IMR-90 (cell line): ENCODE measurements around the gene ZMIZ1. TPM values are rescaled to one million over a fixed set of nuclear protein-coding genes. Genes with fewer than 3 reads are reported as not detected.
A peak's percentile ranks its signal among the peaks of the same experiment; 100 is the strongest.

ENCODE experiments used
- ATAC-seq: fragments of 200-7000 bp; cut with Tn5 transposase; 2 replicates; pipeline ENCODE4 v1.9.1; 2020; ENCODE audit warnings: low read depth, mild to moderate bottlenecking, moderate library complexity
- BruUV-seq: library from RNA; stranded (reverse); fragments of 400-500 nt; replicated peaks from 2 replicates; lab custom pipeline; 2021; lab: Mats Ljungman, UMichigan
- CTCF ChIA-PET: fragments of 300-600 bp; formaldehyde crosslinking; extraction: SDS; loops from one replicate; lab custom pipeline; 2021; ENCODE audit warnings: antibody characterized with exemption; lab: Yijun Ruan, JAX
- POLR2A ChIA-PET: fragments of 300-600 bp; sonication (Branson Sonifier 250); formaldehyde crosslinking; loops from one replicate; lab custom pipeline; 2022; ENCODE audit warnings: antibody characterized with exemption; ENCODE audit not compliant: unreplicated experiment; lab: Charles Lee
- DNase-seq: peaks from one replicate; pipeline ENCODE4 v3.0.0; 2013
- H2AFZ ChIP-seq: replicated peaks from 2 replicates; pipeline ENCODE3; 2013; ENCODE audit warnings: low read length, mild to moderate bottlenecking; ENCODE audit not compliant: poor library complexity
- H2AK5ac ChIP-seq: 2 replicates; pipeline ENCODE4 v1.6.1; 2013; ENCODE audit warnings: low read depth, low read length, inconsistent platforms
- H2AK9ac ChIP-seq: replicated peaks from 2 replicates; pipeline ENCODE3; 2013; ENCODE audit warnings: mild to moderate bottlenecking, low read depth, low read length, moderate library complexity; ENCODE audit not compliant: poor library complexity
- H2BK120ac ChIP-seq: 2 replicates; pipeline ENCODE4 v1.6.1; 2013; ENCODE audit warnings: low read depth, low read length, inconsistent platforms
- H2BK15ac ChIP-seq: 3 replicates; pipeline ENCODE4 v1.6.1; 2013; ENCODE audit warnings: low read depth, low read length, inconsistent platforms
- H2BK20ac ChIP-seq: 2 replicates; pipeline ENCODE4 v1.6.1; 2013; ENCODE audit warnings: low read depth, mild to moderate bottlenecking, inconsistent platforms, low read length, moderate library complexity
- H2BK5ac ChIP-seq: 2 replicates; pipeline ENCODE4 v1.6.1; 2013; ENCODE audit warnings: mild to moderate bottlenecking, low read depth, low read length, inconsistent platforms; ENCODE audit not compliant: poor library complexity, severe bottlenecking
- H3K14ac ChIP-seq: replicated peaks from 2 replicates; pipeline ENCODE4 v1.6.1; 2013; ENCODE audit warnings: low read depth, low read length, inconsistent platforms
- H3K18ac ChIP-seq: 2 replicates; pipeline ENCODE4 v1.6.1; 2013; ENCODE audit warnings: low read depth, low read length, control low read depth
- H3K23ac ChIP-seq: 2 replicates; pipeline ENCODE4 v1.6.1; 2013; ENCODE audit warnings: low read depth, low read length, inconsistent platforms
- H3K27ac ChIP-seq: 2 replicates; pipeline ENCODE4 v1.5.1; 2013; ENCODE audit warnings: mild to moderate bottlenecking, control low read depth, low read length; ENCODE audit not compliant: insufficient read depth
- H3K27me3 ChIP-seq: 2 replicates; pipeline ENCODE4 v1.6.1; 2013; ENCODE audit warnings: low read length; ENCODE audit not compliant: control insufficient read depth, insufficient read depth
- H3K36me3 ChIP-seq: 2 replicates; pipeline ENCODE4 v1.6.1; 2013; ENCODE audit warnings: low read length, mixed read lengths; ENCODE audit not compliant: control insufficient read depth, insufficient read depth
- H3K4ac ChIP-seq: 2 replicates; pipeline ENCODE4 v1.6.1; 2013; ENCODE audit warnings: low read depth, low read length, inconsistent platforms
- H3K4me1 ChIP-seq: 2 replicates; pipeline ENCODE4 v1.6.1; 2013; ENCODE audit warnings: low read length, mixed read lengths; ENCODE audit not compliant: control insufficient read depth, insufficient read depth
- H3K4me2 ChIP-seq: 2 replicates; pipeline ENCODE4 v1.6.1; 2013; ENCODE audit warnings: low read depth, mild to moderate bottlenecking, control low read depth, low read length, moderate library complexity
- H3K4me3 ChIP-seq: 2 replicates; pipeline ENCODE4 v1.5.1; 2013; ENCODE audit warnings: low read depth, mild to moderate bottlenecking, control low read depth, low read length, moderate library complexity; ENCODE audit not compliant: insufficient read depth
- H3K56ac ChIP-seq: 2 replicates; pipeline ENCODE4 v1.6.1; 2013; ENCODE audit warnings: low read length, inconsistent platforms; ENCODE audit not compliant: insufficient read depth; ENCODE audit errors: extremely low read depth
- H3K79me1 ChIP-seq, 2 experiments: 2 replicates each; pipeline ENCODE4 v1.6.1; 2013; ENCODE audit warnings: low read length in 2 of 2, inconsistent platforms in 1 of 2, low read depth in 1 of 2
- H3K9ac ChIP-seq: 2 replicates; pipeline ENCODE4 v1.6.1; 2013; ENCODE audit warnings: low read depth, low read length, control low read depth
- H3K9me1 ChIP-seq: 2 replicates; pipeline ENCODE4 v1.6.1; 2013; ENCODE audit warnings: low read length, inconsistent platforms; ENCODE audit not compliant: insufficient read depth
- H3K9me3 ChIP-seq: 2 replicates; pipeline ENCODE4 v1.6.1; 2013; ENCODE audit warnings: low read length; ENCODE audit not compliant: control insufficient read depth, insufficient read depth
- H4K20me1 ChIP-seq: 2 replicates; pipeline ENCODE4 v1.6.1; 2013; ENCODE audit warnings: low read length, inconsistent platforms; ENCODE audit not compliant: insufficient read depth
- H4K5ac ChIP-seq: 2 replicates; pipeline ENCODE4 v1.6.1; 2013; ENCODE audit warnings: mild to moderate bottlenecking, low read depth, low read length, control low read depth
- H4K8ac ChIP-seq, 2 experiments: 2 replicates each; pipeline ENCODE4 v1.6.1; 2013; ENCODE audit warnings: low read depth in 2 of 2, low read length in 2 of 2, control low read depth in 1 of 2, inconsistent platforms in 1 of 2
- H4K91ac ChIP-seq: 2 replicates; pipeline ENCODE4 v1.6.1; 2013; ENCODE audit warnings: low read depth, low read length, inconsistent platforms; ENCODE audit not compliant: insufficient read depth
- BHLHE40 ChIP-seq: fragments of 150-350 bp; IDR thresholded peaks from 2 replicates; pipeline ENCODE4 v1.6.1; 2016; ENCODE audit warnings: mild to moderate bottlenecking, low read depth, low read length
- CEBPB ChIP-seq: IDR thresholded peaks from 2 replicates; pipeline ENCODE4 v1.6.1; 2012; ENCODE audit warnings: low read depth, low read length, improper control_type of control experiment
- CHD1 ChIP-seq: IDR thresholded peaks from 2 replicates; pipeline ENCODE4 v1.6.1; 2012; ENCODE audit warnings: low read depth, low read length, improper control_type of control experiment
- FOS ChIP-seq: fragments of 150-350 bp; IDR thresholded peaks from 2 replicates; pipeline ENCODE4 v1.6.1; 2016; ENCODE audit warnings: low read depth, low read length
- MXI1 ChIP-seq: IDR thresholded peaks from 2 replicates; pipeline ENCODE4 v1.6.1; 2012; ENCODE audit warnings: low read depth, mild to moderate bottlenecking, low read length, moderate library complexity, borderline replicate concordance
- NFE2L2 ChIP-seq: fragments of 150-350 bp; IDR thresholded peaks from 2 replicates; pipeline ENCODE4 v1.6.1; 2016; ENCODE audit warnings: low read depth, mild to moderate bottlenecking, low read length
- POLR2A ChIP-seq: IDR thresholded peaks from 2 replicates; pipeline ENCODE4 v1.6.1; 2012; ENCODE audit warnings: mild to moderate bottlenecking, low read depth, low read length
- RAD21 ChIP-seq: IDR thresholded peaks from 2 replicates; pipeline ENCODE4 v1.6.1; 2012; ENCODE audit warnings: low read length, improper control_type of control experiment
- RCOR1 ChIP-seq: IDR thresholded peaks from 2 replicates; pipeline ENCODE4 v1.6.1; 2012; ENCODE audit warnings: mild to moderate bottlenecking, low read length, improper control_type of control experiment; ENCODE audit not compliant: insufficient replicate concordance
- RFX5 ChIP-seq: IDR thresholded peaks from 2 replicates; pipeline ENCODE4 v1.8.0; 2012; ENCODE audit warnings: low read depth, mild to moderate bottlenecking, low read length, moderate library complexity
- SMC3 ChIP-seq: fragments of 150-350 bp; IDR thresholded peaks from 2 replicates; pipeline ENCODE4 v1.6.1; 2016; ENCODE audit warnings: low read depth, mild to moderate bottlenecking, antibody characterized with exemption, low read length, moderate library complexity
- WGBS, 2 experiments: methylation state at CpG; one replicate each; pipeline versions ENCODE4 v1.1.5 to v1.1.7; 2013; ENCODE audit warnings: missing lambda C conversion rate in 2 of 2; ENCODE audit not compliant: insufficient read length in 1 of 2; ENCODE audit errors: extremely low coverage in 2 of 2; 5-methylcytosine and 5-hydroxymethylcytosine counted together
- dilution Hi-C: fragments of 300-500 bp; cut with HindIII; formaldehyde crosslinking; loops from one replicate; pipeline ENCODE4 v1.14.3; 2018; ENCODE audit warnings: low sequenced_read_pairs; ENCODE audit not compliant: unreplicated experiment
- in situ Hi-C: fragments of 300-500 bp; cut with MboI; formaldehyde crosslinking; loops from 3 replicates; pipeline ENCODE4 v1.14.3; 2019; ENCODE audit warnings: low sequenced_read_pairs, inconsistent platforms, mixed read lengths
- intact Hi-C: fragments of 100-400 bp; cut with micrococcal nuclease; formaldehyde crosslinking; loops from 2 replicates; pipeline ENCODE4 v1.10.0; 2022
- polyA plus RNA-seq, 3 experiments: library from polyadenylated mRNA; depleted of rRNA; stranded (reverse); fragments of >200 nt; gene quantifications; 2 replicates each; pipeline ENCODE4 v1.2.3, GENCODE V29; 2012; ENCODE audit warnings: low replicate concordance in 1 of 3
- total RNA-seq: library from RNA; depleted of rRNA; stranded (reverse); fragments of >200 nt; gene quantifications from 2 replicates; pipeline ENCODE4 v1.2.3, GENCODE V29; 2012
- TF ChIP-seq, protein P1 (sequence below): fragments of 150-350 bp; IDR thresholded peaks from 2 replicates; pipeline ENCODE4 v1.6.1; 2016; ENCODE audit warnings: low read depth, mild to moderate bottlenecking, low read length, moderate library complexity, borderline replicate concordance
- TF ChIP-seq, protein P2 (sequence below): conservative IDR thresholded peaks from 2 replicates; pipeline ENCODE4 v1.5.1; 2012; ENCODE audit warnings: mild to moderate bottlenecking, low read depth, low read length, improper control_type of control experiment
- TF ChIP-seq, protein P3 (sequence below): fragments of 150-350 bp; IDR thresholded peaks from 2 replicates; pipeline ENCODE4 v1.6.1; 2017; ENCODE audit warnings: mild to moderate bottlenecking, antibody characterized with exemption, low read length, low read depth

Gene ZMIZ1
- total and polyA plus RNA-seq, 2 of the 4 experiments (the other 2 are of a cell fraction) = 6.6 to 48.7 TPM

GRCh38 chr10:79311581-79312407, 243.0 kb downstream of the ZMIZ1 start:
- no peak overlapping the region for H2BK20ac ChIP-seq
- H3K18ac ChIP-seq = no peak overlapping the region
- H2BK120ac ChIP-seq = no peak overlapping the region
- H3K27me3 ChIP-seq = no peaks in the 10 kb centered on the region
- TF ChIP-seq POLR2A (no peak), BHLHE40 (no peak), CEBPB (no peak), RAD21 (no peak), MXI1 (no peak), RFX5 (no peak), SMC3 (no peak), CHD1 (no peak), FOS (no peak), NFE2L2 (no peak), RCOR1 (no peak)
- TF ChIP-seq, protein P1, sequence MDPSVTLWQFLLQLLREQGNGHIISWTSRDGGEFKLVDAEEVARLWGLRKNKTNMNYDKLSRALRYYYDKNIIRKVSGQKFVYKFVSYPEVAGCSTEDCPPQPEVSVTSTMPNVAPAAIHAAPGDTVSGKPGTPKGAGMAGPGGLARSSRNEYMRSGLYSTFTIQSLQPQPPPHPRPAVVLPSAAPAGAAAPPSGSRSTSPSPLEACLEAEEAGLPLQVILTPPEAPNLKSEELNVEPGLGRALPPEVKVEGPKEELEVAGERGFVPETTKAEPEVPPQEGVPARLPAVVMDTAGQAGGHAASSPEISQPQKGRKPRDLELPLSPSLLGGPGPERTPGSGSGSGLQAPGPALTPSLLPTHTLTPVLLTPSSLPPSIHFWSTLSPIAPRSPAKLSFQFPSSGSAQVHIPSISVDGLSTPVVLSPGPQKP = no peak
- TF ChIP-seq, protein P2, sequence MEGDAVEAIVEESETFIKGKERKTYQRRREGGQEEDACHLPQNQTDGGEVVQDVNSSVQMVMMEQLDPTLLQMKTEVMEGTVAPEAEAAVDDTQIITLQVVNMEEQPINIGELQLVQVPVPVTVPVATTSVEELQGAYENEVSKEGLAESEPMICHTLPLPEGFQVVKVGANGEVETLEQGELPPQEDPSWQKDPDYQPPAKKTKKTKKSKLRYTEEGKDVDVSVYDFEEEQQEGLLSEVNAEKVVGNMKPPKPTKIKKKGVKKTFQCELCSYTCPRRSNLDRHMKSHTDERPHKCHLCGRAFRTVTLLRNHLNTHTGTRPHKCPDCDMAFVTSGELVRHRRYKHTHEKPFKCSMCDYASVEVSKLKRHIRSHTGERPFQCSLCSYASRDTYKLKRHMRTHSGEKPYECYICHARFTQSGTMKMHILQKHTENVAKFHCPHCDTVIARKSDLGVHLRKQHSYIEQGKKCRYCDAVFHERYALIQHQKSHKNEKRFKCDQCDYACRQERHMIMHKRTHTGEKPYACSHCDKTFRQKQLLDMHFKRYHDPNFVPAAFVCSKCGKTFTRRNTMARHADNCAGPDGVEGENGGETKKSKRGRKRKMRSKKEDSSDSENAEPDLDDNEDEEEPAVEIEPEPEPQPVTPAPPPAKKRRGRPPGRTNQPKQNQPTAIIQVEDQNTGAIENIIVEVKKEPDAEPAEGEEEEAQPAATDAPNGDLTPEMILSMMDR = no peak
- TF ChIP-seq, protein P3, sequence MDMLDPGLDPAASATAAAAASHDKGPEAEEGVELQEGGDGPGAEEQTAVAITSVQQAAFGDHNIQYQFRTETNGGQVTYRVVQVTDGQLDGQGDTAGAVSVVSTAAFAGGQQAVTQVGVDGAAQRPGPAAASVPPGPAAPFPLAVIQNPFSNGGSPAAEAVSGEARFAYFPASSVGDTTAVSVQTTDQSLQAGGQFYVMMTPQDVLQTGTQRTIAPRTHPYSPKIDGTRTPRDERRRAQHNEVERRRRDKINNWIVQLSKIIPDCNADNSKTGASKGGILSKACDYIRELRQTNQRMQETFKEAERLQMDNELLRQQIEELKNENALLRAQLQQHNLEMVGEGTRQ = no peak
- ATAC-seq (no peak), DNase-seq (no peak)
- H2BK15ac ChIP-seq = no peak overlapping the region
- no peak overlapping the region for H3K27ac ChIP-seq
- no peaks in the 10 kb centered on the region; the same call in 1 of the 2 replicates for H4K20me1 ChIP-seq
- no peak overlapping the region for H4K8ac ChIP-seq
- H3K36me3 ChIP-seq = peaks cover 77% of the 10 kb centered on the region
- peaks cover 6% of the 10 kb centered on the region; the same call in 1 of the 2 replicates for H3K9me1 ChIP-seq
- 100% methylated on average over 1 of the region's 15 CpGs; no CpG with 5 or more reads in 1 of the 2 experiments for WGBS, 2 experiments
- intact Hi-C loops (no loop called here), dilution Hi-C loops (no loop called here), in situ Hi-C loops (no loop called here)
- H2AK5ac ChIP-seq = no peak overlapping the region; the same call in 1 of the 2 replicates
- no peak overlapping the region for H2AFZ ChIP-seq
- POLR2A ChIA-PET = no interaction called here
- no peak overlapping the region for H3K23ac ChIP-seq
- H3K9ac ChIP-seq = no peak overlapping the region
- peaks cover 13 to 44% of the 10 kb centered on the region in 2 experiments; a peak in 3 of 4 replicates for H3K79me1 ChIP-seq
- no peak overlapping the region for H3K4me2 ChIP-seq
- CTCF ChIA-PET = no interaction called here
- no peak overlapping the region for H3K4me3 ChIP-seq
- no TSS peak for BruUV-seq
- no peaks in the 10 kb centered on the region for H3K9me3 ChIP-seq
- no peak overlapping the region for H3K4ac ChIP-seq
- H2AK9ac ChIP-seq = peak overlapping the region; percentile 82
- no peak overlapping the region for H3K14ac ChIP-seq
- peaks cover 3% of the 10 kb centered on the region for H3K4me1 ChIP-seq
- H2BK5ac ChIP-seq = no peak overlapping the region
- no peak overlapping the region for H3K56ac ChIP-seq
- H4K91ac ChIP-seq = no peak overlapping the region
- no peak overlapping the region for H4K5ac ChIP-seq
